Measurements from ENCODE around the gene RNF41.
"Not testable (repeated sequence)": the region's sequence is repeated elsewhere in the genome, so short reads cannot be mapped to it uniquely, and the experiment has no call there.

Gene RNF41

DNA sequence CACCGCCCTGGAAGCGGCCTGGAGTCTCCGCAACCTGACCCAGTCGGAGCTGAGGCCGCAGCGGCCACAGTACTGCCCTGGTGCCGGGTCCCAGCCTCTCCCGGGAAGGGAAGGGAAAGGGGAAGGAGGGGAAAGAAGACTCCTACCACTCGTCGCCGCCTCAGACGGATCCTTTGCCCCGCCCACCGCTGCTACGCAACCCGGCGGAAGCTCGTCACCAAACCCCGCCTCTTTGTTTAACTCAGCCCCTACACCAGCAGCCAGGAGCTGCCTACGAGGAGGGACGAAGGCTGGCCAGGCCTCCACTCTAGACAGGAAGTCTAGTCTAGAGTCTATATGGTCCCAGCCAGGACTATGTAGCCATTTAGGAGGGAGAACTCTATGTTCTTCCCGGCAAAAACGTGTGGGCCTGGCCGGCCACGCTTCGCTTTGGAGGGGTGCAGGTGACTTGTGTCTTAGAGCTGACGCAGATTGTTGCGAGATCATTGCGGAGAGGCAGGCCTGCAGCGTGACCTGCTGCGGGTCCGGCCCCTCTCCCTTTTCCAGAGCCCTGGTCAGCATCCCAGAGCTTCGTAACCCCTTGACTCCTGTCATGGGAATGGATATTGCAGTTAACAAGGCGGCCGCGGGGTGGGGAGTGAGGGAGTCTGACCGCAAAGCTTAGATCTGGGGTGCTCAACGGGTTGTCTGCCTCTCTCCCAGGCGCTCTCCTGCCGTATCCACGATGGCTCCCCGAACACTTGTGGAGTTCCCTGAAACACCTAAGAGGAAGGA, at the start of gene RNF41:
Gene RNF41 (minus strand): TSS at position 166 of the 774 bp plus-strand sequence. CDS start 7,875 bp downstream, outside the sequence.
- TF ChIP-seq ZNF274 (IDR thresholded peaks at IDR 0.05; ENCODE audit: low read depth, low read length) (no peak), YY1 (IDR thresholded peaks at IDR 0.05; ENCODE audit: insufficient read depth, insufficient read length) (no peak), SUZ12 (IDR thresholded peaks at IDR 0.05; ENCODE audit: extremely low read depth, insufficient read depth, insufficient read length) (no peak)
- Histone ChIP-seq H3K9ac (ENCODE audit: insufficient read length, low read depth) (peak within 1 kb of the TSS; percentile 91), H3K27me3 (ENCODE audit: insufficient read depth, insufficient read length) (no peaks in the 10 kb centered on the region), H3K4me1 (ENCODE audit: insufficient read depth, insufficient read length) (no peaks in the 10 kb centered on the region), H3K9me3 (ENCODE audit: insufficient read depth, low read length) (peaks cover 7% of the 10 kb centered on the region; the same call in 1 of the 2 replicates), H3K4me3 (ENCODE audit: insufficient read length, low read depth) (peak within 1 kb of the TSS; percentile 87), H3K36me3 (ENCODE audit: insufficient read depth, insufficient read length, low read length) (peaks cover 14% of the 10 kb centered on the region)
- peak; percentile 96 for DNase-seq (ENCODE audit: low read depth, low spot score)

GRCh38 chr12:56271031-56271430, 49.3 kb upstream of the RNF41 start:
- H3K4me3 ChIP-seq (ENCODE audit: insufficient read length, low read depth), result no peak overlapping the region
- no peaks in the 10 kb centered on the region for H3K9me3 ChIP-seq (ENCODE audit: insufficient read depth, low read length)
- H3K9ac ChIP-seq (ENCODE audit: insufficient read length, low read depth), result no peak overlapping the region
- H3K4me1 ChIP-seq (ENCODE audit: insufficient read depth, insufficient read length), result no peaks in the 10 kb centered on the region
- peaks cover 67% of the 10 kb centered on the region for H3K36me3 ChIP-seq (ENCODE audit: insufficient read depth, insufficient read length, low read length)
- no peak for DNase-seq (ENCODE audit: low read depth, low spot score)
- TF ChIP-seq SUZ12 (IDR thresholded peaks at IDR 0.05; ENCODE audit: extremely low read depth, insufficient read depth, insufficient read length), result no peak
- TF ChIP-seq YY1 (IDR thresholded peaks at IDR 0.05; ENCODE audit: insufficient read depth, insufficient read length), result no peak
- no peak for TF ChIP-seq ZNF274 (IDR thresholded peaks at IDR 0.05; ENCODE audit: low read depth, low read length)
- no peaks in the 10 kb centered on the region for H3K27me3 ChIP-seq (ENCODE audit: insufficient read depth, insufficient read length)

DNA sequence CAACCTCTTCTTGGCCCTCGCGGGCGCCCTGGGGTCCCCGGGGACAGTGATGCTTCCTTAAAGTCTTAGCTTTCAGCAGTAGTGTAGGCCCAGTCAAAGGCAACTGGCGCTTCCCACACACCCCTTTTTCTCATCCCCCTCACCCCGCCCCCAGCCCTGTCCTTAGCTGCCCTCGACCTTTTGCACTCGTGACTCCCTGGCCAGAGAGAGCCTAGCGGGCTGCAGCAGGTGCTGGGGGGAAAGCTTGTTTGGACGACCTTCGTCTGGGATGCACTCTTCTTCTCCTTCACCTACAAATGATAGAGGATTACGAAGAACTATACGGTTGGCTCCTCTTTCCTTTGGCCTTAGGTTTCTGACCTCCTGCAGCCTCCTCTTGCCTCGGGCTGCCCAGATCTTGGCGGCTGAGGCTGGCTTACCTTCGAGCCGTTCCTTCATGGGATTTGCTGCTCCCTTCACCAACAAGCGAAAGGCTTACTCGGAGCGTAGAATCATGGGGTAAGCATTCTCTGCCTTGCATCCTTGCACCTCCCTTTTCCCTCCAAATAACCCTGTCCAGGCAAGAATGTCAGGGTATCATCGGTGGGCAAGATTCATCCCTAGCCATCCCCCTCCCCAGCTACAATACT, 45.8 kb upstream of the RNF41 start:
- TF ChIP-seq SUZ12 (IDR thresholded peaks at IDR 0.05; ENCODE audit: extremely low read depth, insufficient read depth, insufficient read length), result no peak
- TF ChIP-seq YY1 (IDR thresholded peaks at IDR 0.05; ENCODE audit: insufficient read depth, insufficient read length), result no peak
- no peak for TF ChIP-seq ZNF274 (IDR thresholded peaks at IDR 0.05; ENCODE audit: low read depth, low read length)
- Histone ChIP-seq H3K4me1 (ENCODE audit: insufficient read depth, insufficient read length) (no peaks in the 10 kb centered on the region), H3K9ac (ENCODE audit: insufficient read length, low read depth) (peak overlapping the region; percentile 91), H3K9me3 (ENCODE audit: insufficient read depth, low read length) (no peaks in the 10 kb centered on the region), H3K4me3 (ENCODE audit: insufficient read length, low read depth) (peak overlapping the region; percentile 86), H3K27me3 (ENCODE audit: insufficient read depth, insufficient read length) (no peaks in the 10 kb centered on the region), H3K36me3 (ENCODE audit: insufficient read depth, insufficient read length, low read length) (peaks cover 34% of the 10 kb centered on the region)
- DNase-seq (ENCODE audit: low read depth, low spot score), result no peak

DNA sequence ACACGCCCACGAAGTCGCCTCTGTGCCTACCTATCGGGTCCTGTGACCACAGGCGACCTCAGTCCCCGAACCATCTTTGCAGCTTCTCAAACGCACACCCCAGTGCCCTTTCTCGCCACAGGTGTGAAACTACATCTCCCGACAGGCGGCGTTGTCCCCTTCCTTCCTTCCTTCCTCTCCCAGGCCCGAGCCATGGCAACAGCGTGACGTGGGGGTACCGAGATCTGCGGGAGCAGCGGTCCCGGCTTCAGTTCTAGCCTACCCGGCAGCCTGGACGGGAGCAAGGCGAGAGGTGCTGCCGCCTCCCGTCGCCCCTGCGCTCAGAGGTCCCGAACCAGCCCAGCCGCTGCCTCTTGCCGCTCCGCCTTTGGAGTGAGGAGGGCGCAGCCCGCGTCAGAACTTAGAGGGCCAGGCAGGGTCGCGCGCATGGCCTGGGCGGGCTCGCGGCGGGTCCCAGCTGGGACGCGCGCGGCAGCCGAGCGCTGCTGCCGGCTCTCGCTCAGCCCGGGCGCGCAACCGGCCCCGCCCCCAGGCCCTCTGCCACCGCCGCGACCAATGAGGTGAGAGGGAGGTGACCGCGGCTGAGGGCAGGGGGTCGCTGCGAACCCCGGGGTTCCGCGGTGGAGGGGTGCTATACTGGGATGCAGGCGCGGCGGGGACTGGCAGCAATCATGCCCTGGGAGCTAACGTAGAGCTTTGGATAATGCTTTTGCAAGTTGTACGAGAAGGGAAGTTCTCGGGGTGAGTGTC, 45.1 kb upstream of the RNF41 start, which contains the start of gene COQ10A:
Gene COQ10A (plus strand): TSS at position 250 of the 750 bp plus-strand sequence. CDS start 177 bp downstream, at position 427.
- peaks cover 27% of the 10 kb centered on the region for H3K36me3 ChIP-seq (ENCODE audit: insufficient read depth, insufficient read length, low read length)
- DNase-seq (ENCODE audit: low read depth, low spot score), result peak; percentile 84
- no peaks in the 10 kb centered on the region for H3K9me3 ChIP-seq (ENCODE audit: insufficient read depth, low read length)
- H3K4me3 ChIP-seq (ENCODE audit: insufficient read length, low read depth), result peak within 1 kb of the TSS; percentile 86
- peak within 1 kb of the TSS; percentile 91 for H3K9ac ChIP-seq (ENCODE audit: insufficient read length, low read depth)
- TF ChIP-seq YY1 (IDR thresholded peaks at IDR 0.05; ENCODE audit: insufficient read depth, insufficient read length) (no peak), ZNF274 (IDR thresholded peaks at IDR 0.05; ENCODE audit: low read depth, low read length) (no peak), SUZ12 (IDR thresholded peaks at IDR 0.05; ENCODE audit: extremely low read depth, insufficient read depth, insufficient read length) (no peak)
- no peaks in the 10 kb centered on the region for H3K27me3 ChIP-seq (ENCODE audit: insufficient read depth, insufficient read length)
- no peaks in the 10 kb centered on the region for H3K4me1 ChIP-seq (ENCODE audit: insufficient read depth, insufficient read length)

- not testable (repeated sequence) for H3K9me3 ChIP-seq (ENCODE audit: insufficient read depth, low read length); DNase-seq (ENCODE audit: low read depth, low spot score); H3K27me3 ChIP-seq (ENCODE audit: insufficient read depth, insufficient read length); H3K4me1 ChIP-seq (ENCODE audit: insufficient read depth, insufficient read length)
- Histone ChIP-seq H3K36me3 (ENCODE audit: insufficient read depth, insufficient read length, low read length) (peaks cover 20% of the 10 kb centered on the region), H3K9ac (ENCODE audit: insufficient read length, low read depth) (peak overlapping the region; percentile 91), H3K4me3 (ENCODE audit: insufficient read length, low read depth) (peak overlapping the region; percentile 86)
Observed at GRCh38 chr12:56266068-56266692, 44.5 kb upstream of the RNF41 start.

DNA sequence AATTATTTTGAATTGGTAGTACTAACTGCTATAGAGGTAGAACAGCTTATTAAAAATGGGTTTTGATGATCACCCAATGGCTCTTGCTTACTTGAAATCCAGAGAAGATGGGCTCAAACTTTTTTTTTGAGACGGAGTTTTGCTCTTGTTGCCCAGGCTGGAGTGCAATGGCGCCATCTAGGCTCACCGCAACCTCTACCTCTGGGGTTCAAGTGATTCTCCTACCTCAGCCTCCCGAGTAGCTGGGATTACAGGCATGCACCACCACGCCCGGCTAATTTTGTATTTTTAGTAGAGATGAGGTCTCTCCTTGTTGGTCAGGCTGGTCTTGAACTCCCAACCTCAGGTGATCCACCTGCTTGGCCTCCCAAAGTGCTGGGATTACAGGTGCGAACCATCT, 41.2 kb upstream of the RNF41 start:
- H3K36me3 ChIP-seq (ENCODE audit: insufficient read depth, insufficient read length, low read length); H3K9ac ChIP-seq (ENCODE audit: insufficient read length, low read depth); H3K4me1 ChIP-seq (ENCODE audit: insufficient read depth, insufficient read length); H3K4me3 ChIP-seq (ENCODE audit: insufficient read length, low read depth); H3K9me3 ChIP-seq (ENCODE audit: insufficient read depth, low read length); DNase-seq (ENCODE audit: low read depth, low spot score): not testable (repeated sequence)
- peaks cover 10% of the 10 kb centered on the region for H3K27me3 ChIP-seq (ENCODE audit: insufficient read depth, insufficient read length)
